NCI-H2196 (cell line): ENCODE data around the gene ZNF423.

Source experiments
- DNase-seq: peaks from one replicate; lab custom pipeline; 2025; ENCODE audit not compliant: unreplicated experiment; lab: John Stamatoyannopoulos, UW

The ZNF423 gene

GRCh38 chr16:49542946-49543630 lies 312.8 kb downstream of the ZNF423 start:
- DNase-seq: no peak

DNA sequence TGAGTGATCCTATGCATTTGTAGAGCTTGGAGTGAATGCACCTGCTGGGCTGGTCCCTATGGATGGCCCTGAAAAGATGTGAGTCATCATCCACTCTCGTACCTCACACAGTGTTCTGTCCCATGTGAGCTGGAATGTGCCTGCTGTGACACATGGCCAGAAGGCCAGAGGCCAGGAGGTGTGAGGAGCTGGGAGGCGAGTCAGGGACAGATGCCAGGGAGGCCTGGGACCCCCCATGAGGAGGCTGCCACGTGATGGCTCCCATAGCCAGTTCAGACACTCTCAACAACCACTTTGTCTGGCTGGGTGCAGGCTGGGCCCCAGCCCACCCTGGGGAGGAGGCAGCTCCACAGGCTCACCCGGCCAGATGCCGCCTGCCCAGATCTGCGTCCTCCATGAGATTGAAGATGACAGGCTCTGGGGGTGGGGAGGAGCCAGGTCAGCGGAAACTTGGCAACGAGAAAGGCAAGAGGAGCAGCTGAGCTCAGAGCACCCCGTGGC lies 313.5 kb downstream of the ZNF423 start:
- DNase-seq: no peak

DNA sequence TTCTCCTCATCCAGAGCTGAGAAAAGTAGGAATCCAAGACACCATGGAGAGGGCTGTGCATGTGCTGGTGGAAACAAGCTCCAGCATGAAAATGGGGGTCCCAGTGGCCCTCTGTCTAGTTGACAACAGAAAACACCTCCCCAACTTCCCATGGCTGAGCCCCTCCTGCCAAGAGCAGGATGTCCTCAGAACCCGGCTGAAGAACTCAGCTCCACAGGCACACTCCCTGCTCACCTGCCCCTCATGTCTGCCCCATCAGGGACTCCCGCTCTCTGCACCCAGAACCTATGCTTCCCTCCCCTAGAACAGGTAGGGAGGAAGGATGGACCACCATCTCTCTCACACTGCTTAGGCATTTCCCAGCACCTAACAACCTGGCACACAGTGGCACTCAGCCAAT lies 315.1 kb downstream of the ZNF423 start:
- DNase-seq: no peak

DNA sequence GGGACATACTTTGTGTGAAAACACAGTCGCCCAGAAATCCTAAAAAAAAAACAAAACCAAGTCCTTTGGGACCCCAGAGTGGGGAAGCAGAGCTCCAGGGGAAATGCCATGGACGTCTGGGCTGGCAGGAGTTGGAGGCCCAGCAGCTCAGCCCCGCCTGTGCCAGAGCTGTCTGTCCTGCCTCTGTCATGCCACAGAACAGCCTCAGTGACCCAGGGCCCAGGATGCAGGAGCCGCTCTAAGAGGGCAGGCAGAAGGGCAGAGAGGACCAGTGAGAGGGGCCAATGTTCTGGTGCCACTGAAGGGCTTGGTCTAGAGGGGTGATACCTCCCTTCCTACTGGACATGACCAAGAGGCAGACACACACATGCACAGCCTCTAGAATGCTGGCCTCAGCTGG lies 316.2 kb downstream of the ZNF423 start:
- DNase-seq: no peak

- no peak for DNase-seq
Measured at GRCh38 chr16:49537924-49538459, 317.9 kb downstream of the ZNF423 start.

GRCh38 chr16:49534901-49535610 lies 320.9 kb downstream of the ZNF423 start:
- no peak for DNase-seq

DNA sequence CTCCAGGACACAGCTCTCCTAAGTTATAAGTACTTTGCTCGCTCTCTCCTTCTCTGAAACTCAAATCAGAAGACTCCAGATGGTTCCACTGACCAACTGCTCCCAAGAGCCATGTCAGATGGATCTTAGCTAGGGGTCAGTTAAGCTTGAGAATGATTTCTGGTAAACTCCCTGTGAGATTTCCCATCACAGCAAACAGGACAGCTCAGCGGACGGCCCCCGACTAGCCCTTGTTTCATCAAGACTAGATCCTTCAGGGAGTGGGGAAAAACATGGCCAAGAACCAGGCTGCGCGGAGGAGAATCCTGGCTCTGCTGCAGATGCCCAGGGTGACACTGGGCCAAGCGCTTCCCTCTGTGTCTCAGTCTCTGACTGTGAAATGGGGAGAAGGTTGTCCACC lies 322.5 kb downstream of the ZNF423 start:
- no peak for DNase-seq

GRCh38 chr16:49532873-49533272 lies 323.0 kb downstream of the ZNF423 start:
- DNase-seq: no peak

DNA sequence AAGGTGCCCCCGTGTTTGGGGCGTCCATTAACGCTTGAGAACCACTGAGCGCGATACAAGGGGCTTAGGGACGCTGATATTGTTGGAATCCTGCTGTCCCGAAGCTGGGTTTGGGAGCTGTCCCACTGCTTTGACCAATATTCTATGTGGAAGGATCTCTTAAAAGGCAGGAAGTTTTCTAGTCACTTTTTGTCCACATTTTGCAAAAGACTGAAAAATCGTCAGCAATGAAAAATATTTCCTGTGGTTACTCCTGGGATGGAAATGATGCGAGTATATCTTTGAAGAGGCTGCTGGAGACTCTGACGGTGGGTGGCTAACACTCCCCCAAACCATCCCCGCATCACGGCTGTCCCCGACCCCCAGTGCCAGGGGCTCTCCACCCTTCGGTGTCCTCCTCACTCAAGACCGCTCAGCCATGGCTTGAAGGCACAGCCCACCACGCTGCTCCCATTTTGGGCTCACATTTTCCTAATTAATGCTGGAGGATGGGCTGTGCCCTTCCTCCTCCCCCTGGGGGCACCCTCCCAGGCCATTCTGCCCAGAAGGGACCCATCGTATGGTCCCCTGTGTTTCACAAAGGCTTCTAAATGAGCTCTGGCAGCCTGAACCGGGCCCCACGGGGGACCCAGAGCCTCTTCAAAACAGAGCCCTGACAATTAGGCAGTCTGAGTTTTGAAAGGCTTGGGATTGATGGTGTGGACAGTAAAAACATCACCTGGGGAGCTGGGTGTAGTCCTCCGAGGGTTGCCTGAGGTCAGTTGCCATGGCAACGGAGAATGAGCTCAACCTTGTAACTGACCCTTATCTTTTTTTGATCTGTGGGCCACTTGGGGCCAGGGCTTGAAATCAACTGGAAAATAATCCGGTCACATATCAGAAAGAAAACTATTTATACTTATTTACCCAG lies 323.7 kb downstream of the ZNF423 start:
- no peak for DNase-seq

GRCh38 chr16:49531425-49531824 lies 324.5 kb downstream of the ZNF423 start:
- no peak for DNase-seq

GRCh38 chr16:49530427-49530970 lies 325.4 kb downstream of the ZNF423 start:
- DNase-seq: no peak

GRCh38 chr16:49529411-49530045 lies 326.4 kb downstream of the ZNF423 start:
- no peak for DNase-seq

- no peak for DNase-seq
Measured at GRCh38 chr16:49528866-49529288, 327.0 kb downstream of the ZNF423 start.

DNA sequence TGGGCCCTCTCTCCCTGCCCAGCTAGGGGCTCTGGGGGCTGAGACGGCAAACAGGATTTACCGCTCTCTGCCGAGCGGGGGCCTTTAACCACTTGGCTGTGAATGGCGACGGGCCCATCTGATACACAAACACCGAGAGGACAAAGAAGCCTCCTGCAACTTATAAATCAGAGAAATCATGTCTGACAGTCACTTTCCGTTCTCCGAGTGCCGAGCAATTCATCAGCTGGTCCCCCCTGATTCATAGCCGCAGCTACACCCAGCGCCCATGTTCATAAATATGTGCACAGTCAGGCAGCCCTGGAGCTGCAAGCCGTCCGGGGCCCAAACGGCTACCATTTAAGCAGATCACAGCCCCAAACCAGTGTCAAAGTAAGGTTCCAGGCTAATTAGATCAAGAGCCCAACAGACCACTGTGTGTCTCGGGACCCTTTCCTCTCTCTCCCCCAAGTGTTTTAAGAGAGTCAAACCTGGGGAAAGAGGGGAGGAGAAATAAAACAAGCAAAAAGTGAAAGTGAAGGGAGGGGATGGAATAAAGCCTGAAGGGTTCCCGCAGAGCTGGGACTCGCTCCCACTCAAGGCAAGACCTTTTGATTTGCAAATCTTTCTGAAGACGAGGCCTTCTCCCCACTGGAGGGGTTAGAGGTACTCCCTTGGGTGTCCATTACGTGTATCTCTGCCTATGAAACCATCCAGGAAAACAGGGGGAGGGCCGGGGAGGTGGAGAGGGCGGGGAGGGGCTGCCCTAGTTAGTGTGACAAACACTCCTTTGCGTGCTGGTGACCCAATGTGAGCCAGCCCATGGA lies 327.6 kb downstream of the ZNF423 start:
- DNase-seq: no peak

DNA sequence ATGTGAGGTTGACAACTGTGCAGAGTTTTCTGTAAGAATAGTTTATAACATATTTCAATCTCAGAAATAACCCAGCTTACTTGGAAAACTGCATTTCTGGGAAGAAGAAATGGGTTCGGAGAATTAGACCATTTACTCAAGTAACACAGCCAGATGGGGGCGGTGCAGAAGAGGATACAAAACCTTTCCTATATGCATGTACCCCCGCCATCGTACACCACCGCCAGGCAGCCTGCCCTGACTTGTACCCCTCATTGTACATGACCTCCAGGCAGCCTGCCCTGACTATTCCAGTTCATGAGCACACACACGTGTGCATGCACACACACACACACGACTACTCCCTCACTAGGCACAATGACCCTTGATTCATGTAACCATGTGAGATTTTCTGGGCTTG lies 328.3 kb downstream of the ZNF423 start:
- DNase-seq: no peak

DNA sequence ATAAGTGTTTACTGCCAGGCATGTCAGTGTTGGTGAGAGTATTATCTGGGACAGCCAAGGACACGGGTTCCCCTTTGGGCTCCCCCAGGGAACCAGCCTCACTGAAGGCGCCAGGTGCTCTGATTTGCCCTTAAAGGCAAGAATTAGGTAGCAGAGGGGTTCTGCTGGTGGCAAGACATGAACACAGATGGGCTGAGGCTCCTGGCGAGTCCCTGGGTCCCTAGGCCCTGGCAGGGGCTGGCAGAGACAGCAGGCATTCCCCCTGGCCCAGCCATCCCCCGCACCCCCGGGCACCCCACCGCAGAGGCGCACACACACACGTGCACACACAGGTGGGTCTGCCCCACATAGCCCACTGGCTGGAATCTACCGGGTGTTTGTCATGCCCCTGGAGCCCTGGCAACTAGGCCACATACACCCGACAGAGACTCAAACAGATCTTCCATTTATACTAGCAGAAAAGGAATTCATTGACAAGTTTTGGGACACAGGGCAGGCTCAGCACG lies 329.0 kb downstream of the ZNF423 start:
- no peak for DNase-seq

DNA sequence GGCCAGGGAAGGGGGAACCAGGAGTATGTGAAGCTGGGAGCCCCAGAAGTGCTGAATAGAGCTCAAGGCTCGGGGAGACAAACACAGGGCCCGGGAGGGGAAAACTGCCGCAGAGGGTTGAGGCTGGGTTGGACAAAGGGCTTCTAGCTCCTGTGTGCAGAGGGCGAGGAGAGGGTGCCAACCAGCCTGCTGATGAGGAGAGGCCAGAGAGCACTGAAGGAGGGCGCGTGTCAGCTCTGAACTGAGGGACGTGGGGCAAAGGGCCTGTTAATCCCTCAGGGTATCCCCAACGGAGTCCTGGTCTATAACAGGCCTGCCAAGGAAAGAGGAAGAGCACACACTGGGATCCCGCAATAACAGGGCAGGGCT lies 331.0 kb downstream of the ZNF423 start:
- DNase-seq: no peak

DNA sequence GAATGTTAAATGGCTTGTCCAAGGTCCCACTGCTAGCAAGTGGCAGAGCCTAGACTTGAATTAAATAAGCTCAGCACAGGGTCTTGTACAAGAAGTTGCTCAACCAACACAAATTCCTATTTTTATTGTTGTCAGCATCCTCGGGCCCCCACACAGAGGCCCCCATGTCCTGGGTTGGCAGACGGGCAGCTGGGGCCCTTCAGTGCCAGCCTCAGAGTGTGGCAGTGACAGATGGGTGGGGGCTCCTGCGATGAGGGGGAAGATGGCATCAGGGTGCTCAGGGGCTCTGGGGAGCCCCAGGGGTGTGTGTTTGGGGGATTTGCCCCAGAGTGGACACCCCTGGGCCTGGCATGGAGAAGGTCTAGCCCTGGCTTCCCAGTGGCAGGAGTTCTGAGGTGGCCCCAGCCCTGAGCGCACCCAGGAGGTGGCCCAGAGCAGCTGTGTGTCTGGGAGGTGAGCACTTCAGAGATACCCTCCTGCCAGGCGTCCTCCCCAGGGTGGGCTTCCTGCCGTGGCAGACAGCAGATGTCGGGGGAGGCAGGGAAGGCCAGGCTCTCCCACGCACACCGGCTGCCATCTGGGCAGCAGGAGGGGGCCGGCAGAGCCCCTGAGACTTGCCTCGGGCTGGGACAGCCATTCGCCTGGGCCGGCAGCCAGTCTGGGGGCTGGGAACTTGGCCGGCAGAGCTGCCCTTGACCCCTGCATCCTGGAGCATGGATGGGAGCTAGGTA lies 331.5 kb downstream of the ZNF423 start:
- no peak for DNase-seq
